GM21717 (cell line): ENCODE measurements around the gene ADCY7.
A peak's percentile ranks its signal among the peaks of the same experiment; 100 is the strongest.

Experiments
- ATAC-seq: cut with Tn5 transposase; IDR thresholded peaks from one replicate; pipeline ENCODE4 v1.9.1; 2021; ENCODE audit warnings: mild to moderate bottlenecking, moderate library complexity; ENCODE audit not compliant: unreplicated experiment

Gene ADCY7

GRCh38 chr16:50247906-50248608, 18.3 kb upstream of the ADCY7 start:
- no peak for ATAC-seq

GRCh38 chr16:50248845-50249244, 17.5 kb upstream of the ADCY7 start:
- ATAC-seq, result no peak

- no peak for ATAC-seq
Measured at GRCh38 chr16:50251375-50252081, 14.8 kb upstream of the ADCY7 start.

- no peak for ATAC-seq
Measured at GRCh38 chr16:50252082-50252611, 14.2 kb upstream of the ADCY7 start.

- ATAC-seq, result no peak
Measured at GRCh38 chr16:50252874-50253513, 13.4 kb upstream of the ADCY7 start.

- ATAC-seq, result no peak
Measured at GRCh38 chr16:50253514-50253910, 12.8 kb upstream of the ADCY7 start.

- no peak for ATAC-seq
Measured at GRCh38 chr16:50254072-50254471, 12.3 kb upstream of the ADCY7 start.

- ATAC-seq, result no peak
Measured at GRCh38 chr16:50255538-50255937, 10.8 kb upstream of the ADCY7 start.

- ATAC-seq, result no peak
Measured at GRCh38 chr16:50256604-50257003, 9.7 kb upstream of the ADCY7 start.

- ATAC-seq, result no peak
Measured at GRCh38 chr16:50257876-50258275, 8.5 kb upstream of the ADCY7 start.

- no peak for ATAC-seq
Measured at GRCh38 chr16:50259334-50260205, 6.8 kb upstream of the ADCY7 start.

GRCh38 chr16:50260206-50261159, 5.9 kb upstream of the ADCY7 start:
- no peak for ATAC-seq

GRCh38 chr16:50261160-50261706, 5.1 kb upstream of the ADCY7 start:
- ATAC-seq, result no peak

- ATAC-seq, result no peak
Measured at GRCh38 chr16:50261707-50262235, 4.6 kb upstream of the ADCY7 start.

- no peak for ATAC-seq
Measured at GRCh38 chr16:50263060-50263909, 3.1 kb upstream of the ADCY7 start.

GRCh38 chr16:50263940-50264929, 2.1 kb upstream of the ADCY7 start:
- ATAC-seq, result peak; percentile 27

GRCh38 chr16:50265260-50265659, 1.1 kb upstream of the ADCY7 start:
- no peak for ATAC-seq
